SK-N-MC (cell line): ENCODE results near the gene CALN1.

ENCODE experiments used
- DNase-seq: peaks from one replicate; pipeline ENCODE4 v3.0.0-alpha.2; 2011; ENCODE audit warnings: low read depth, low spot score
- H3K27ac ChIP-seq: fragments of 200-600 bp; sonication (generic); 2 replicates; pipeline ENCODE4 v1.5.1; 2016; ENCODE audit warnings: mixed run types
- H3K36me3 ChIP-seq: fragments of 200-600 bp; sonication (generic); 2 replicates; pipeline ENCODE4 v1.6.1; 2017; ENCODE audit warnings: antibody characterized with exemption, low read length, mixed read lengths; ENCODE audit not compliant: insufficient read depth
- H3K4me3 ChIP-seq: fragments of 200-600 bp; sonication (generic); 2 replicates; pipeline ENCODE4 v1.5.1; 2016
- H3K9ac ChIP-seq: fragments of 200-600 bp; sonication (generic); 2 replicates; pipeline ENCODE4 v1.8.0; 2017; ENCODE audit warnings: mixed run types, mixed read lengths; ENCODE audit not compliant: insufficient read length
- H3K9me3 ChIP-seq: fragments of 200-600 bp; sonication (generic); 2 replicates; pipeline ENCODE4 v1.6.1; 2017; ENCODE audit warnings: low read depth, mild to moderate bottlenecking, antibody characterized with exemption, low read length, moderate library complexity, mixed read lengths
- EZH2 ChIP-seq: fragments of 200-600 bp; sonication (generic); IDR thresholded peaks from one replicate; pipeline ENCODE4 v1.6.1; 2017; ENCODE audit warnings: antibody characterized with exemption
- FOXP2 ChIP-seq: optimal IDR thresholded peaks from 2 replicates; pipeline ENCODE3; 2011; ENCODE audit warnings: mild to moderate bottlenecking, moderate library complexity; ENCODE audit not compliant: insufficient read depth; ENCODE audit errors: extremely low read length, control extremely low read depth
- POLR2AphosphoS5 ChIP-seq: IDR thresholded peaks from 2 replicates; pipeline ENCODE4 v1.6.1; 2012; ENCODE audit warnings: mild to moderate bottlenecking, low read depth, low read length, borderline replicate concordance

Gene CALN1

DNA sequence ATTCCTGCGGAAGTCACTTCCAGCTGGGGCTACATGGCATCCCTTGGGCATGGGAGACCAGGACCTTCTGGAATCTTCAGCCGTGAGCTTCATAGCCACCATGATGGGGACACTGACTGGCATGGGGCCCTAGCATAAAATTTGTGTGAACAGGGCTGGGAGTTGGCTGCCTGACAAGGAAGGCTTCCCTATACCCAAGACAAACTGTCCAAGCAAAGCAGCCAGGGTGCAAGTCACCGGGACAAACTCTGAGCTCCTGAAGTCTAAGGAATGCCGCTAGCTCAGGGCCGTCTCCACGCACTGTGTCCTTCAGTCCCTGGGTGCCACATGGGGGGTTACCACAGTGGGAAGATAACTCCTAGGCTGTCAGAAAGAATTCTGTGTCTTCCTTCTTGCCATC, 627.4 kb downstream of the CALN1 start:
- Histone ChIP-seq H3K36me3 (no peaks in the 10 kb centered on the region), H3K9me3 (no peaks in the 10 kb centered on the region), H3K27ac (no peak overlapping the region), H3K4me3 (no peak overlapping the region), H3K9ac (no peak overlapping the region)
- TF ChIP-seq POLR2AphosphoS5, result no peak
- no peak for DNase-seq

- Histone ChIP-seq H3K27ac (no peak overlapping the region), H3K9me3 (no peaks in the 10 kb centered on the region), H3K9ac (no peak overlapping the region), H3K4me3 (no peak overlapping the region), H3K36me3 (no peaks in the 10 kb centered on the region)
- DNase-seq, result no peak
- no peak for TF ChIP-seq EZH2
- no peak for TF ChIP-seq POLR2AphosphoS5
- TF ChIP-seq FOXP2, result no peak
Measured at GRCh38 chr7:71784180-71784579, 628.0 kb downstream of the CALN1 start.

DNA sequence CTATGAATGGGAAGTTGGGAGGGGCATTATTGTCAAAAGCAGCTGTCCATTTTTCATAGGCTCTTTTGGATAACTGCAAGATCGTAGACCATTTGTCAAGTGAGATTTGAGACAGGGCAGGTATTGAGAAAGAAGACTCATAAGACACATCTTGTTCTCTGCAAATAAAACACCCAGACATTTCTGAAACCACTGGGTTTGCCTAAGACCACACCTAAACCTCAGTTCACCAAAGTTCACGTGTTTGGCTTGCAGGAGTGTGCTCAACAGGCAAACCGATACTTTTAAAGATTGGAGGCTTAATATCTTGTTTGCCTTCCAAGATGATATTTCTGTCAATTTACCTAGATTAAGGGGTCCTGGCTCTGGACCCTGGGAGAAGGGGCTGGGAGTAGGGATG, 628.4 kb downstream of the CALN1 start:
- no peak for DNase-seq
- no peak overlapping the region for H3K9ac ChIP-seq
- TF ChIP-seq FOXP2 (no peak), POLR2AphosphoS5 (no peak), EZH2 (no peak)

DNA sequence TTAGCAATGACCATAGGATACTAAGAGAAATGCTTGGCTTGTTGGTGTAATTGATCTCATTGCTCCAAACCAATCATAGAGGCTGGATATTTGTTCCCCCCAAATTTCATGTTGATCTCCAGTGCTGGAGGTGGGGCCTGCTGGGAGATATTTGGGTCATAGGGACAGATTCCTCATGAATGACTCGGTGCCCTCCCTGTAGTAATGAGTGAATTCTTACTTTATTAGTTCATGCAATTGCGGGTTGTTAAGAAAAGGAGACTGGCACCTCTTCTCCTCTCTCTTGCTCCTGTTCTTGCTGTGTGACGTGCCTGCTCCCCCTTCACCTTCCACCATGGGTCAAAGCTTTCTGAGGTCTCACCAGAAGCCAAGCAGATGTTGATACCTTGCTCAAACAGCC, 630.1 kb downstream of the CALN1 start:
- H3K36me3 ChIP-seq, result no peaks in the 10 kb centered on the region
- H3K9ac ChIP-seq, result no peak overlapping the region
- no peak overlapping the region for H3K4me3 ChIP-seq
- H3K27ac ChIP-seq, result no peak overlapping the region
- no peaks in the 10 kb centered on the region for H3K9me3 ChIP-seq
- DNase-seq, result no peak
- TF ChIP-seq POLR2AphosphoS5 (no peak), FOXP2 (no peak), EZH2 (no peak)

More for the DNA sequence above, 628.4 kb downstream of the CALN1 start:
- H3K27ac ChIP-seq, result no peak overlapping the region
- H3K4me3 ChIP-seq, result no peak overlapping the region
- H3K36me3 ChIP-seq, result no peaks in the 10 kb centered on the region
- H3K9me3 ChIP-seq, result no peaks in the 10 kb centered on the region

GRCh38 chr7:71780282-71780681, 631.9 kb downstream of the CALN1 start:
- Histone ChIP-seq H3K9me3 (no peaks in the 10 kb centered on the region), H3K27ac (no peak overlapping the region), H3K36me3 (no peaks in the 10 kb centered on the region), H3K9ac (no peak overlapping the region), H3K4me3 (no peak overlapping the region)
- no peak for TF ChIP-seq POLR2AphosphoS5
- no peak for TF ChIP-seq FOXP2
- no peak for TF ChIP-seq EZH2
- no peak for DNase-seq

DNA sequence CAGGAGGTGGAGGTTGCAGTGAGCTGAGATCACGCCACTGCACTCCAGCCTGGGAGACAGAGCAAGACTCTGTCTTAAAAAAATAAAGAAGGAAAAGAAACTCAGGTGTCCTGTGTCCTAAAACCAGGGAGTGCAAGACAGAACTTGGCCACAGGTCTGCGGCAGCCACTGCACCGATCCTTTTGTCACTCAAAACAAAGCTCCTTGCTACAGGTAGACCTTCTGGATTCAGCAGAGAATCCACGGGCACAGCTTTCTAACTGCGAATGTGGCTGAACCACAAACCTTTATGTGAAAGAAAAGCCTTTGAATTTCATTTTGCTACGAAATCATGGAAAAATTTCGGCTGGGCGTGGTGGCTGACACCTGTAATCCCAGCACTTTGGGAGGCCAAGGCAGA, 634.9 kb downstream of the CALN1 start:
- H3K27ac ChIP-seq, result no peak overlapping the region
- no peak overlapping the region for H3K4me3 ChIP-seq
- H3K36me3 ChIP-seq, result no peaks in the 10 kb centered on the region
- DNase-seq, result no peak
- no peak for TF ChIP-seq FOXP2
- no peak for TF ChIP-seq EZH2
- TF ChIP-seq POLR2AphosphoS5, result no peak
- H3K9me3 ChIP-seq, result no peaks in the 10 kb centered on the region
- no peak overlapping the region for H3K9ac ChIP-seq

DNA sequence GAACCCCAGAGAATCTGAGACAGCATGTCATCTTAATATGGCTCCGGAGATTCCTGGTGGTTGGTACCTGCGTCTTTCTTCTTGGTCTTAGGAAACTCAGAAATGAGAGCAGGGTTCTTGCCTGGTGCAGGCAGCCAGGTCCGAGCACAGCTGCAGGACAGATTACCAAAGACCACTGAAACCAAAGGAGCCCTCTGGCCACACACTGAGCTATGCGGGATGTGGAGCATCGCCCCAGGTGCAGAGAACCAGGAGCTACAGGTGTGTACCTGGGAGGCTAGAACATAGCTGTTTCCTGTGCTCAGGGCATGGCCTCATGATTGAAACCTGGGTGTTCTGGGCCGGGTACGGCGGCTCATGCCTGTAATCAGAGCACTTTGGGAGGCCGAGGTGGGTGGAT, 635.4 kb downstream of the CALN1 start:
- TF ChIP-seq FOXP2, result no peak
- no peak for TF ChIP-seq POLR2AphosphoS5
- TF ChIP-seq EZH2, result no peak
- Histone ChIP-seq H3K27ac (no peak overlapping the region), H3K36me3 (no peaks in the 10 kb centered on the region)

GRCh38 chr7:71775648-71776047, 636.5 kb downstream of the CALN1 start:
- Histone ChIP-seq H3K9ac (no peak overlapping the region), H3K36me3 (no peaks in the 10 kb centered on the region), H3K9me3 (no peaks in the 10 kb centered on the region), H3K4me3 (no peak overlapping the region), H3K27ac (no peak overlapping the region)
- TF ChIP-seq EZH2, result no peak
- TF ChIP-seq POLR2AphosphoS5, result no peak
- no peak for TF ChIP-seq FOXP2
- no peak for DNase-seq

More for the DNA sequence above, 635.4 kb downstream of the CALN1 start:
- H3K4me3 ChIP-seq, result no peak overlapping the region
- no peak overlapping the region for H3K9ac ChIP-seq
- DNase-seq, result no peak
- H3K9me3 ChIP-seq, result no peaks in the 10 kb centered on the region

- Histone ChIP-seq H3K9ac (no peak overlapping the region), H3K36me3 (no peaks in the 10 kb centered on the region), H3K27ac (no peak overlapping the region), H3K4me3 (no peak overlapping the region), H3K9me3 (no peaks in the 10 kb centered on the region)
- TF ChIP-seq EZH2 (no peak), FOXP2 (no peak), POLR2AphosphoS5 (no peak)
- DNase-seq, result no peak
Measured at GRCh38 chr7:71772779-71773178, 639.4 kb downstream of the CALN1 start.
